GM19099 (cell line): Measurements from ENCODE around the gene GALNT2.
A peak's percentile ranks its signal among the peaks of the same experiment; 100 is the strongest.

Experiments
- POLR2A ChIP-seq: IDR thresholded peaks from 3 replicates; pipeline ENCODE4 v1.6.1; 2011; ENCODE audit warnings: low read depth; ENCODE audit not compliant: insufficient read length; ENCODE audit errors: extremely low read depth

GALNT2 gene

GRCh38 chr1:230066466-230067404, at the start of gene GALNT2:
GALNT2 (plus strand) TSS chr1:230067238; CDS start chr1:230067281, 43 bp downstream.
- TF ChIP-seq POLR2A = peak; percentile 84

GRCh38 chr1:230020451-230020850, 46.6 kb upstream of the GALNT2 start:
- TF ChIP-seq POLR2A = no peak

GRCh38 chr1:230022666-230023380, 44.2 kb upstream of the GALNT2 start:
- TF ChIP-seq POLR2A = no peak

- no peak for TF ChIP-seq POLR2A
Observed at GRCh38 chr1:230025686-230026085, 41.4 kb upstream of the GALNT2 start.

- TF ChIP-seq POLR2A = no peak
Observed at GRCh38 chr1:230026139-230026538, 40.9 kb upstream of the GALNT2 start.

- no peak for TF ChIP-seq POLR2A
Observed at GRCh38 chr1:230026572-230026971, 40.5 kb upstream of the GALNT2 start.

GRCh38 chr1:230028602-230029223, 38.3 kb upstream of the GALNT2 start:
- no peak for TF ChIP-seq POLR2A

- TF ChIP-seq POLR2A = no peak
Observed at GRCh38 chr1:230029244-230029941, 37.6 kb upstream of the GALNT2 start.

- no peak for TF ChIP-seq POLR2A
Observed at GRCh38 chr1:230030122-230030821, 36.8 kb upstream of the GALNT2 start.

GRCh38 chr1:230031131-230031530, 35.9 kb upstream of the GALNT2 start:
- TF ChIP-seq POLR2A = no peak

GRCh38 chr1:230032516-230033281, 34.3 kb upstream of the GALNT2 start:
- TF ChIP-seq POLR2A = no peak

- no peak for TF ChIP-seq POLR2A
Observed at GRCh38 chr1:230037261-230037660, 29.8 kb upstream of the GALNT2 start.

- no peak for TF ChIP-seq POLR2A
Observed at GRCh38 chr1:230040440-230040839, 26.6 kb upstream of the GALNT2 start.

- TF ChIP-seq POLR2A = no peak
Observed at GRCh38 chr1:230043081-230043480, 24.0 kb upstream of the GALNT2 start.

- no peak for TF ChIP-seq POLR2A
Observed at GRCh38 chr1:230044729-230045128, 22.3 kb upstream of the GALNT2 start.
